Measurements from ENCODE around the gene PLA2G4F. TPM values are rescaled to one million over a fixed set of nuclear protein-coding genes. Genes with fewer than 3 reads are reported as not detected.

The PLA2G4F gene
- total RNA-seq, 1 donor from 2014 or later, result not detected

DNA sequence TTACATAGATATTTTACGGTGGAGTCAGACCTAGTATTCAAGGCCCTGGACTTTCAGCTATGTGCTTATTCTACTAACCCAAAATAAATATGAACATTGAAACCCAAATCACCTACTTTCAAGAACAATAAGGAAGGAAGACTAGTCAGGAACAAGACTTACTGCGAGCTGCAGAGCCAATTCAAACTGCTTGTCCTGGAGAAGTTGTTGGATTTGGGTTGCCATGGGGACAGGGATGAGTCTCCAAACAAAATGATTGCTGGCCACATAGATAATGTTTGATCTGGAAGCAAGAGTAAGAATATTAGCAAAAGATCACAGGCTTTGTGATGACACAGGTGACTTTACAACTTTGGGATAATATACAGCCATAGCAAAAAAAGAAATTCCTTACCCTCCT is 21.6 kb upstream of the PLA2G4F start:
- H3K36me3 Mint-ChIP-seq (ENCODE audit: unreplicated experiment), result peaks cover 53% of the 10 kb centered on the region
- TF ChIP-seq, protein P1, sequence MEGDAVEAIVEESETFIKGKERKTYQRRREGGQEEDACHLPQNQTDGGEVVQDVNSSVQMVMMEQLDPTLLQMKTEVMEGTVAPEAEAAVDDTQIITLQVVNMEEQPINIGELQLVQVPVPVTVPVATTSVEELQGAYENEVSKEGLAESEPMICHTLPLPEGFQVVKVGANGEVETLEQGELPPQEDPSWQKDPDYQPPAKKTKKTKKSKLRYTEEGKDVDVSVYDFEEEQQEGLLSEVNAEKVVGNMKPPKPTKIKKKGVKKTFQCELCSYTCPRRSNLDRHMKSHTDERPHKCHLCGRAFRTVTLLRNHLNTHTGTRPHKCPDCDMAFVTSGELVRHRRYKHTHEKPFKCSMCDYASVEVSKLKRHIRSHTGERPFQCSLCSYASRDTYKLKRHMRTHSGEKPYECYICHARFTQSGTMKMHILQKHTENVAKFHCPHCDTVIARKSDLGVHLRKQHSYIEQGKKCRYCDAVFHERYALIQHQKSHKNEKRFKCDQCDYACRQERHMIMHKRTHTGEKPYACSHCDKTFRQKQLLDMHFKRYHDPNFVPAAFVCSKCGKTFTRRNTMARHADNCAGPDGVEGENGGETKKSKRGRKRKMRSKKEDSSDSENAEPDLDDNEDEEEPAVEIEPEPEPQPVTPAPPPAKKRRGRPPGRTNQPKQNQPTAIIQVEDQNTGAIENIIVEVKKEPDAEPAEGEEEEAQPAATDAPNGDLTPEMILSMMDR (IDR thresholded peaks at IDR 0.05), result no peak
- no peaks in the 10 kb centered on the region for H3K9me3 Mint-ChIP-seq (ENCODE audit: unreplicated experiment)

DNA sequence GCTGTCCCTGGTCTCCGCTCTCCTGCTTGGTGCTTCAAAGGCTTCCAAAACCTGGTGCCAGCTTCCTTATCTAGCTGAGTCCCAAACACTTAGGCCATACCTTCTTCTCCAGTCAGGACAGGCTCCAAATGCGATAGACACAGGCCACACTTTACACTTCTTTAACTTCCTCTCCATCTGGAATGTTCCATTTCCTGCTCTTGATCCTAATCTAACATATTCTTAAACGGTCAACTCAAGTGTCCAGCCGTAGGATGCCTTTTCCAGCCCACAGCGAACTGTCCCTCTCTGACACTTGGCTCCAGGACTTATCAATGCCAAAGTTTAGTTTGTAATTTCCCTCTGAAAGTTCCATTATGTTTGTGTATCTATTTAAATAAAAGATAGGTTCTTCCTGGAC is 19.2 kb upstream of the PLA2G4F start:
- Mint-ChIP-seq H3K36me3 (ENCODE audit: unreplicated experiment) (peaks cover 59% of the 10 kb centered on the region), H3K27ac (ENCODE audit: unreplicated experiment) (no peak overlapping the region), H3K27me3 (ENCODE audit: unreplicated experiment) (no peaks in the 10 kb centered on the region), H3K4me3 (ENCODE audit: unreplicated experiment) (no peak overlapping the region), H3K9me3 (ENCODE audit: unreplicated experiment) (no peaks in the 10 kb centered on the region), H3K4me1 (ENCODE audit: unreplicated experiment) (no peaks in the 10 kb centered on the region)
- DNase-seq (ENCODE audit: extremely low spot score, unreplicated experiment), result no peak
- TF ChIP-seq, protein P1 (IDR thresholded peaks at IDR 0.05), result no peak

More for the DNA sequence above, 21.6 kb upstream of the PLA2G4F start:
- Mint-ChIP-seq H3K4me1 (ENCODE audit: unreplicated experiment) (no peaks in the 10 kb centered on the region), H3K27ac (ENCODE audit: unreplicated experiment) (no peak overlapping the region), H3K4me3 (ENCODE audit: unreplicated experiment) (no peak overlapping the region), H3K27me3 (ENCODE audit: unreplicated experiment) (no peaks in the 10 kb centered on the region)
- no peak for DNase-seq (ENCODE audit: extremely low spot score, unreplicated experiment)

DNA sequence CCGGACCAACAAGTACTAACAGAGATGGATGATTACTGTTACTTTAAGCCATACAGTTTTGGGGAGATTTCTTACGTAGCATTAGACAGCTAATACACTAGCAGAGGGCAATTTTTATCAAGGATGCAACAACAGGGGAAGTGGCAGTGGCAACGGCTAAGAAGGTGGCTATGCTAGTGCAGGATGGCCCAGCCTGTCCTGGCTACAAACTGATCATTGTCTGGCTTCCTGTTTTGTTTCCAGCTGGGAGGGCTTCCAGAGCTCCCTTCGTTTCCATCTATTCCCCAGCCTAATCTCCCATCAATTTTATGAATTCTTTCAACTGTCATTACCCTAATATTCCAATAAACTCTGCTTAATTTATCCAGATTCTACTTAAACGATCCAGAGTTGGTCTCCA is 16.0 kb upstream of the PLA2G4F start:
- Mint-ChIP-seq H3K27ac (ENCODE audit: unreplicated experiment) (no peak overlapping the region), H3K4me1 (ENCODE audit: unreplicated experiment) (no peaks in the 10 kb centered on the region), H3K27me3 (ENCODE audit: unreplicated experiment) (no peaks in the 10 kb centered on the region), H3K9me3 (ENCODE audit: unreplicated experiment) (no peaks in the 10 kb centered on the region), H3K4me3 (ENCODE audit: unreplicated experiment) (no peak overlapping the region), H3K36me3 (ENCODE audit: unreplicated experiment) (peaks cover 63% of the 10 kb centered on the region)
- DNase-seq (ENCODE audit: extremely low spot score, unreplicated experiment), result no peak
- TF ChIP-seq, protein P1 (IDR thresholded peaks at IDR 0.05), result no peak

DNA sequence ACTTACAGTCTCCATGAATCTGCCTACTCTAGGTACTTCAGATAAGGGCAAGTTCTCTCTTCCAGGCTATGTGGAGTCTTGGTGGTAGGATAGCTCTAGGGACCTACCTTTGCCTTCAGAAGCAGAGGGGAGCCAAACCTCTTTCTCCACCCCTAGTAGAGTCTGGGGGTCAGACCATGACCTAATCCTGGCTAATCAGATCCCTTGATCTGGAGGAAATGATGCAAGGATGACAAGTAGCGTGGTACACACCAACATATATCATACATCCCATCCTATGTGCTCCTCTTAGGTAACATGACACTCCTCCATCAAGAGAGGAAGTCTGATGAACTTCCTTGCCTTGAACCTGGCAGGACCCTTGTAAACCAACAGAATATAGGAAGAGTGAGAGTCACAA is 15.4 kb upstream of the PLA2G4F start:
- Mint-ChIP-seq H3K27ac (ENCODE audit: unreplicated experiment) (no peak overlapping the region), H3K27me3 (ENCODE audit: unreplicated experiment) (no peaks in the 10 kb centered on the region), H3K4me1 (ENCODE audit: unreplicated experiment) (no peaks in the 10 kb centered on the region), H3K4me3 (ENCODE audit: unreplicated experiment) (no peak overlapping the region), H3K9me3 (ENCODE audit: unreplicated experiment) (no peaks in the 10 kb centered on the region), H3K36me3 (ENCODE audit: unreplicated experiment) (peaks cover 66% of the 10 kb centered on the region)
- no peak for DNase-seq (ENCODE audit: extremely low spot score, unreplicated experiment)
- TF ChIP-seq, protein P1 (IDR thresholded peaks at IDR 0.05), result no peak

DNA sequence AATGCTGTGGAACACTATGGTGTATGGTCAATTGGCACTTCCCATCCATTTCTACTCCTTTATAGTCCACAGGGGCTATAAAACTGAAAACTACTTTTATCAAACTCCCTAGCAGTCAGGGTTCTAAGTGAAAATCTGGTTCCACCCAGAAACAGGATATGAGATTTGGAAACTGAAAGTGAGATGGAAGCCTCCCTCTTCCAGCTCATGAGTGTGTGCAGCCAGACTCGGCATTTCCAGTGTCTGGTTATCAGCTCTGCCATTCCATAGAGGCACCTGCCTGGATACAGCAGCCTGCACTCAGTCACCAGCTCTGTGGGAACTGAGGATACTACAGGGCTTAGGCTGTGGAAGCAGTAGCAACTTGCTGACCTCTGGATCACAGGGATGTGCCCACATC is 14.7 kb upstream of the PLA2G4F start:
- TF ChIP-seq, protein P1 (IDR thresholded peaks at IDR 0.05), result no peak
- H3K4me1 Mint-ChIP-seq (ENCODE audit: unreplicated experiment), result no peaks in the 10 kb centered on the region
- no peaks in the 10 kb centered on the region for H3K9me3 Mint-ChIP-seq (ENCODE audit: unreplicated experiment)
- DNase-seq (ENCODE audit: extremely low spot score, unreplicated experiment), result no peak
- no peak overlapping the region for H3K4me3 Mint-ChIP-seq (ENCODE audit: unreplicated experiment)
- no peaks in the 10 kb centered on the region for H3K27me3 Mint-ChIP-seq (ENCODE audit: unreplicated experiment)
- no peak overlapping the region for H3K27ac Mint-ChIP-seq (ENCODE audit: unreplicated experiment)
- H3K36me3 Mint-ChIP-seq (ENCODE audit: unreplicated experiment), result peaks cover 72% of the 10 kb centered on the region
